Mesodermal cell (in vitro differentiated cells): ENCODE measurements around the gene TEX13B.
"Not testable (repeated sequence)": the region's sequence is repeated elsewhere in the genome, so short reads cannot be mapped to it uniquely, and the experiment has no call there.

Experiments
- H3K27ac ChIP-seq: 2 replicates; pipeline ENCODE4 v1.7.0; 2013; ENCODE audit warnings: mild to moderate bottlenecking, low read depth, low read length, moderate library complexity; ENCODE audit not compliant: severe bottlenecking
- H3K36me3 ChIP-seq: 2 replicates; pipeline ENCODE4 v1.7.1; 2013; ENCODE audit warnings: mild to moderate bottlenecking, low read length, moderate library complexity; ENCODE audit not compliant: control insufficient read depth, insufficient read depth
- H3K4me1 ChIP-seq: one replicate; pipeline ENCODE4 v1.7.1; 2013; ENCODE audit warnings: mild to moderate bottlenecking, low read length; ENCODE audit not compliant: insufficient read depth, control insufficient read depth, poor library complexity, severe bottlenecking
- H3K4me3 ChIP-seq: 2 replicates; pipeline ENCODE4 v1.7.0; 2013; ENCODE audit warnings: low read length, control low read depth, mild to moderate bottlenecking; ENCODE audit not compliant: insufficient read depth, poor library complexity, severe bottlenecking; ENCODE audit errors: extremely low read depth
- H3K9me3 ChIP-seq: 2 replicates; pipeline ENCODE4 v1.7.1; 2013; ENCODE audit warnings: mild to moderate bottlenecking, low read length, moderate library complexity; ENCODE audit not compliant: control insufficient read depth
- WGBS, 2 experiments: methylation state at CpG; one replicate each; pipeline ENCODE4 v1.1.5; 2013; ENCODE audit warnings: missing lambda C conversion rate in 2 of 2; ENCODE audit not compliant: insufficient coverage in 2 of 2; 5-methylcytosine and 5-hydroxymethylcytosine counted together

The TEX13B gene

DNA sequence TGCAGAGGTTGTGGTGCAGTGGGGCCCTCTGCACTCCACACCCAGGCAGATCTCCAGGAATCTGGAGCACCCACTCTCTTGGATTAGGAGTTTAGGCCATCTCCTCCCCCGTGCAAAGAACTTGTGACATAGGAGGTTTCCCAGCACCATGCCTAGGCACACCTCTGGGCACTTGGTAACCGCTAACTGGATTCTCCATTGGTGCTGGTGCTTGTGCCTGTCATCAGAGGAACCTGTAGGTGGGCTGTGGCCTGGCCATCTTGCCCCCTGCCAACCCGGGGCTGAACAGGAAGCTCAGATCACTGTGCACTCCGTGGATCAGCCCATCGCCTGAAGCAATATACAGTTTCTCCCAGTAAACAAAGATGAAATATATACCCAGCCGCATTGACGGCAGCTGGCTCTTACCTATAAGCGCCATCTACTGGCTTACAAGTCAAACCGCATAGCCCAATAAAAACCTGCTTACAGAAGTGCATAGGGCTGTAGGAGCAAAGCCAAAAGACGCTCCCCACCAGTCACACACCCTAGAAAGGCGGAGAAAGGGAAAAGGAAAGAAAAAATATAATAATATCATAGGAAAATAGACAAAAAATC, 19.1 kb upstream of the TEX13B start:
- Histone ChIP-seq H3K36me3 (no peaks in the 10 kb centered on the region), H3K4me1 (no peaks in the 10 kb centered on the region), H3K4me3 (no peak overlapping the region), H3K27ac (no peak overlapping the region), H3K9me3 (no peaks in the 10 kb centered on the region)
- WGBS, 2 experiments = 68 to 84% methylated on average over 2 to 3 of the region's 11 CpGs

DNA sequence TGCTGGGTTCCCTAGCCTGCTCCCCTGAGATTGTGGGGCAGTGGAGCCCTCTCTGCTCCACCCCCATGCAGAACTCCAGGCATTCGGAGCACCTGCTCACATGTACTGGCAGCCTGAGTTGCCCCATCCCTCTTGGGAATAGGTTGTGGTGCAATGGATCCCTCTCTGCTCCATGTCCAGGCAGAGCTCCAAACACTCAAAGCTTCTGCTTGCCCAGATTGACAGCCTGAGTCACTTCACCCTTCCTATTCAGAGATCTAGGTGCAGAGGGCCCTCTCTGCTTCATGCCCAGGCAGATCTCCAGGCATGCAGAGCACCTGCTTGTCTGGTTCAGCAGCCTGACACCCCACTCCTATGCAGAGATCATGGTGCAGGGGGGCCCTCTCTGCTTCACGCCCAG, 18.6 kb upstream of the TEX13B start:
- H3K4me3 ChIP-seq = no peak overlapping the region
- no peaks in the 10 kb centered on the region for H3K36me3 ChIP-seq
- no peaks in the 10 kb centered on the region for H3K9me3 ChIP-seq
- no peak overlapping the region for H3K27ac ChIP-seq
- H3K4me1 ChIP-seq = no peaks in the 10 kb centered on the region
- 100% methylated on average over 1 of the region's 2 CpGs; no CpG with 5 or more reads in 1 of the 2 experiments for WGBS, 2 experiments

DNA sequence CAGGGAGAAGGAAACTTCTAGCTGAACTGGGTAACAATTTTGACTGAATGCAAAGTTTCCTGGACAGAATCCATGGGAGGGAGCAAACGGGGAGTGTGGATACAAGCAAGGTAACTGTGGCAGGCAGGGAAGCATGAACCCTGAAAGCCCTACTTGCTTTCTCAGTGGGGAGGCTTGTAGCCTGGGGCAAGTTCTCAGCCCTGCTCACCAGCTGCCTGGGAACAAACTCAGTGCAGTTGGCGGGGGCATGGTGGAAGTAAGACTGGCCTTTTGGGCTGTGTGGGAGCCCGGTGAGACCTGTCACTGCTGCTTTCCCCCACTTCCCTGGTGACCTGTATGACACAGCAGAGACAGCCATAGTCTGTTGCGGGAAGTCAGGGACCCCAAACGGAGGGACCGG, 14.0 kb upstream of the TEX13B start:
- no peaks in the 10 kb centered on the region for H3K9me3 ChIP-seq
- WGBS, 2 experiments = 33 to 80% methylated on average over 1 to 2 of the region's 6 CpGs
- H3K27ac ChIP-seq = no peak overlapping the region
- no peaks in the 10 kb centered on the region for H3K36me3 ChIP-seq
- no peak overlapping the region for H3K4me3 ChIP-seq
- no peaks in the 10 kb centered on the region for H3K4me1 ChIP-seq

DNA sequence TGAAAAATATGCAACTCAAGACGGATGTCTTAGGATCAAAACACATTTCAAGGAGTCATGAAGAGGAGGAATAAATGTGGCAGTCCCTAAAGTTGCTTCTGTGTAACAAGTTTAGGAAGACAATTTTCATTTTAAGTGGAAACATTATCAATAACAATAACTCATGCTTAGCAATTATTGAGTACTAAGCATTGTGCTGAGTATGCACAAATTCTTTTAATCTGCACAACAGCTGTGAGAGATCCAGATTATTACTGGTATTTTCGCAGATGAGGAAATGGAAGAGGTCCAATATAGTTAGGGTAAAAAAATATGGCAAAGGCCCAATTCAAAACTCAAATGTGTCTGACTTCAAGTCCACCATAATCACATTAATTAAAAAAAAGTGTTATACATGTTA, 2.9 kb upstream of the TEX13B start:
- no CpG with 5 or more reads among the region's 2 CpGs for WGBS, 2 experiments
- H3K36me3 ChIP-seq = no peaks in the 10 kb centered on the region
- H3K27ac ChIP-seq = no peak overlapping the region
- H3K4me3 ChIP-seq = no peak overlapping the region
- H3K9me3 ChIP-seq = no peaks in the 10 kb centered on the region
- H3K4me1 ChIP-seq = no peaks in the 10 kb centered on the region

DNA sequence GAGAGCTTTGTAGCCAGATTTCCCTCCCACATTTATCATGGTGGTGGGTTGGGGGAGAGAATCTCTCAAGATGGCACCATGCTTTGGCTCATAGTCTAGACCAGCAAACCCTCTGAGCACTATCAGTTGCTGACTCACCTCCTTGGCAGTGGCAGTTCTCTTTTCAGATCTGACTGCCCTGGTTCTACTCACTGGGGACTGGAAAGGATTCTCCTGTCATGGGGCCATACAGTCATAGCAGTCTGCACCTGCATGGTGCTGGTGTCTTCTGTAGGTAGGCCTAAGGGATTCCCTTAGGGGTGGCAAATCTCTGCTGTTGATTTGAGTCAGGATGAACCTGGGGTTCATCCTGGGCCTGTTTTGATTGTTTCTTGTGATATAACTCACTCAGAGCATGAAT, 2.6 kb downstream of the TEX13B start:
- Histone ChIP-seq H3K9me3 (no peaks in the 10 kb centered on the region), H3K27ac (no peak overlapping the region), H3K4me1 (no peaks in the 10 kb centered on the region), H3K4me3 (no peak overlapping the region), H3K36me3 (no peaks in the 10 kb centered on the region)

DNA sequence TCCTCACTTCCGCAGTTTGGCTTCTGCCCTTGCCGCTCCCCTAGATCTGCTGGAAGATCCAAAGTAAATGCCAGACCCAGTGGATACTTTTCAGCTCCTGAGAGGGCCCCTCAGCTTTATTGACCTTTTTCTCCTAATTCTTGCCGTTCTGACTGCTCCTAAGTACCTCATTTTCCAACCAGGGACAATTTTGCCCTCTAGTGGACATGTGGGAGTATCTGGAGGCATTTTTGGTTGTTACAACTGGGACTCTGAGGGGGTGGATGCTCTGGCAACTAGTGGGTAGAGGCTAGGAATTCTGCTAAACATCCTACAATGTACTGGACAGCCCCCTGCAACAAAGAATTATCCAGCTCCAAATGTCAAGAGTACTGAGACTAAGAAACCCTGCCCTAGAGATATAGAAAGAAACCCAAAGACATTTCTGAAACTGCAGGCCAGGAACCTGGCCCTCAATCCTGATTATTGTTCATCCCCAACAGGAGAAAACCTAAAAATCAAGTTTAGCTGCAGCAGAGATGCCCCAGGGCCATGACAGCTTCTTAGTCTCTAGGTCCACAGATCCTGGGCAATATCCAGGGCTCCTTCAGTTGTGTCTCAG, 3.4 kb downstream of the TEX13B start:
- no peak overlapping the region for H3K27ac ChIP-seq
- no peaks in the 10 kb centered on the region for H3K36me3 ChIP-seq
- no peaks in the 10 kb centered on the region for H3K9me3 ChIP-seq
- H3K4me3 ChIP-seq = no peak overlapping the region
- no peaks in the 10 kb centered on the region for H3K4me1 ChIP-seq
- 83% methylated on average over 1 of the region's 3 CpGs; no CpG with 5 or more reads in 1 of the 2 experiments for WGBS, 2 experiments

DNA sequence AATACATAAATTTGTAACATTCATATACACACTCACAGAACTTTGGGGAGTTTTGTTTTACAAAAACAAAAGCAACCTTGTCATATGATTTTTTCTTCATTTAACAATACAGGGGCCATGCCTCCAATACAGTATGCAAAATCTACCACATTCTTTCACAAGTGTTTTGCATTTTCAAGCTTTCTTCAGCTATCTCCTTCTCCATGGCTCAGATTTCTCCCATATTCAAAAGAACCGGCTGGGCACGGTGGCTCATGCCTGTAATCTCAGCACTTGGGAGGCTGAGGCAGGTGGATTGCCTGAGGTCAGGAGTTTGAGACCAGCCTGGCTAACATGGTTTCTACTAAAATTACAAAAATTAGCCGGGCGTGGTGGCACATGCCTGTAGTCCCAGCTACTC, 4.1 kb downstream of the TEX13B start:
- no peak overlapping the region for H3K4me3 ChIP-seq
- H3K9me3 ChIP-seq = no peaks in the 10 kb centered on the region
- WGBS, 2 experiments = no CpG with 5 or more reads among the region's 4 CpGs
- H3K27ac ChIP-seq = no peak overlapping the region
- no peaks in the 10 kb centered on the region for H3K36me3 ChIP-seq
- no peaks in the 10 kb centered on the region for H3K4me1 ChIP-seq

DNA sequence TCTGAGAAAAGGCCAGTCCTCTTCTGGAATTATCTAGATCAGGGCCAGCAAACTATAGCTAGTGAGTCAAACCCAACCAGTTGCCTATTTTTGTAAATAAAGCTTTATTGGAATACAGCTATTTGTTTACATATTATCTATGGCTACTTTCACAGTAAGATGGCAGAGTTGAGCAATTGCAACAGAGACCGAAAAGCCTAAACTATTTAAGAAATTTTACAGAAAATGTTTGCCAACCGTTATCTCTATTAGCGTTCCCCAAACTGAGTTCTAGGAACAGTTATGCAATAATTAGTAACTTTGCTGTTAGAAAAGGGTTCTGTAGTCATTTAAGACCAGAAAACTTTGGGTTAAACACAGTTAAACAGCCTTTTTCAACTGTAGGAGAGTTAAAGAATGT, 10.5 kb downstream of the TEX13B start:
- no peaks in the 10 kb centered on the region for H3K36me3 ChIP-seq
- 60% methylated on average over 1 of the region's 3 CpGs; no CpG with 5 or more reads in 1 of the 2 experiments for WGBS, 2 experiments
- H3K9me3 ChIP-seq = no peaks in the 10 kb centered on the region
- no peaks in the 10 kb centered on the region for H3K4me1 ChIP-seq
- H3K4me3 ChIP-seq = no peak overlapping the region
- H3K27ac ChIP-seq = no peak overlapping the region

DNA sequence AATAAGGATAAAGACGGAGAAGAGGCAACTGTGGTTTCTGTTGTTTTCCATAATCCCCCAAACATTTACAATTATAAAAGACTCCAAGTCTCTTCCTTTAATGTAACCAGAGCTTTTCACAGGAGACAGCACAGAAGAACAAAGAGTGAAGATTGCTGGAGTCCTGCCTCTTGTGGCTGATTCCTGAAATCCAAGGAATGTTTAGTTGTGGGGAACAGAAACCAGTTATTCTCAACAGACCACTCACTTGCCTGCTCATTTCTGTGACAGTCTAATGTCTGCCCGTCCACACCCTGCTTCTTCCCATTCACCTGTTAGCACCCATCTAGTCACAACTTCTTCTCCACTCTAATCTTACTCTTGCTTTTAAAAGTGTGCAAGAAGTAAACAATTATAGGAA, 12.1 kb downstream of the TEX13B start:
- WGBS, 2 experiments = no CpG with 5 or more reads among the region's 2 CpGs
- Histone ChIP-seq H3K4me3 (no peak overlapping the region), H3K4me1 (no peaks in the 10 kb centered on the region), H3K36me3 (no peaks in the 10 kb centered on the region), H3K9me3 (no peaks in the 10 kb centered on the region), H3K27ac (no peak overlapping the region)

DNA sequence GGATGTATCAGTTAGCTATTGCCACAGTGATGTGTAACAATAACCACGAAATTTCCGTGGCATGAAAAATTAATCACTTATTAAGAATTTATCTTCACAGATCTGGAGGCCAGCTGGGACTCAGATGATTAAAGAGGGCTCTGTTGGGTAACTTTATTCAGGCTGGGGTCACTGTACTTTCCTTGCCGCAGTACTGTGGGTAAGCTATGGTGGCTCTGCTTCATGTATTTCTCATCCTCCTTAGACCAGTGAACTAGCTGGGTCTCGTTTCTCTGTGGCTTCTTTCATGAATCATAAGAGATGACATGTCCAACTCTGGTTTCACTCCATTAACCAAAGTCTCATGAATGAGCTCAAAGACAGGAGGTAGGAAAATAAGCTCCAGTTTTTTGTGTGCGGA, 13.5 kb downstream of the TEX13B start:
- Histone ChIP-seq H3K36me3 (no peaks in the 10 kb centered on the region), H3K4me3 (no peak overlapping the region), H3K4me1 (no peaks in the 10 kb centered on the region), H3K27ac (no peak overlapping the region), H3K9me3 (no peaks in the 10 kb centered on the region)
- WGBS, 2 experiments = no CpG with 5 or more reads among the region's 5 CpGs

DNA sequence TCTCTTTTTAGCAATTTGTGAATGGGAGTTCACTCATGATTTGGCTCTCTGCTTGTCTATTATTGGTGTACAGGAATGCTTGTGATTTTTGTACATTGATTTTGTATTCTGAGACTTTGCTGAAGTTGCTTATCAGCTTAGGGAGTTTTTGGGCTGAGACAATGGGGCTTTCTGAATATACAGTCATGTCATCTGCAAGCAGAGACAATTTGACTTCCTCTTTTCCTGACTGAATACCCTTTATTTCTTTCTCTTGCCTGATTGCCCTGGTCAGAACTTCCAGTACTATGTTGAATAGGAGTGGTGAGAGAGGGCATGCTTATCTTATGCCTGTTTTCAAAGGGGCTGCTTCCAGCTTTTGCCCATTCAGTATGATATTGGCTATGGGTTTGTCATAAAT, 26.8 kb downstream of the TEX13B start:
- H3K4me1 ChIP-seq, H3K27ac ChIP-seq: not testable (repeated sequence)

More for the DNA sequence above, 26.8 kb downstream of the TEX13B start:
- not testable (repeated sequence) for H3K9me3 ChIP-seq, H3K4me3 ChIP-seq, H3K36me3 ChIP-seq
